Neural cell (in vitro differentiated cells): Measurements from ENCODE around the gene IGLL5. TPM values are rescaled to one million over a fixed set of nuclear protein-coding genes. Genes with fewer than 3 reads are reported as not detected.

Experiments
- H2AFZ ChIP-seq: fragments of 200-600, 300-800 bp; sonication (generic), shearing (Covaris generic); 2 replicates; pipeline ENCODE4 v1.6.0; 2014; ENCODE audit warnings: low read depth, mild to moderate bottlenecking, antibody characterized with exemption, low read length, moderate library complexity
- H3F3A ChIP-seq: fragments of 200-600 bp; shearing (Covaris generic); 2 replicates; pipeline ENCODE4 v1.6.1; 2016; ENCODE audit warnings: mild to moderate bottlenecking, moderate library complexity, mixed read lengths, antibody characterized with exemption, low read length; ENCODE audit not compliant: insufficient read depth, poor library complexity, severe bottlenecking
- H3K27ac ChIP-seq: fragments of 200-600, 300-800 bp; sonication (generic), shearing (Covaris generic); 2 replicates; pipeline ENCODE4 v1.5.1; 2014; ENCODE audit warnings: mild to moderate bottlenecking, low read length, moderate library complexity
- H3K27me3 ChIP-seq: fragments of 300-800, 200-600 bp; sonication (generic), shearing (Covaris generic); 2 replicates; pipeline ENCODE4 v1.6.0; 2014; ENCODE audit warnings: mild to moderate bottlenecking, low read depth, low read length, moderate library complexity; ENCODE audit not compliant: insufficient read depth
- H3K36me3 ChIP-seq: fragments of 300-800, 200-600 bp; sonication (generic), shearing (Covaris generic); 2 replicates; pipeline ENCODE4 v1.5.1; 2014; ENCODE audit warnings: mild to moderate bottlenecking, antibody characterized with exemption, low read length, moderate library complexity; ENCODE audit not compliant: insufficient read depth
- H3K4me2 ChIP-seq: fragments of 300-800, 200-600 bp; sonication (generic), shearing (Covaris generic); 2 replicates; pipeline ENCODE4 v1.6.0; 2014; ENCODE audit warnings: mild to moderate bottlenecking, low read length
- H3K4me3 ChIP-seq: fragments of 300-800, 200-600 bp; sonication (generic), shearing (Covaris generic); 2 replicates; pipeline ENCODE4 v1.5.1; 2014; ENCODE audit warnings: mild to moderate bottlenecking, low read length, moderate library complexity
- H3K79me2 ChIP-seq: fragments of 200-600 bp; shearing (Covaris generic); replicated peaks from 2 replicates; pipeline ENCODE4 v1.6.0; 2014; ENCODE audit warnings: mild to moderate bottlenecking, low read length, moderate library complexity; ENCODE audit not compliant: insufficient read depth
- H3K9ac ChIP-seq: fragments of 300-800, 200-600 bp; sonication (generic), shearing (Covaris generic); 2 replicates; pipeline ENCODE4 v1.6.1; 2016; ENCODE audit warnings: mild to moderate bottlenecking, low read length, mixed read lengths
- H3K9me2 ChIP-seq: fragments of 200-600 bp; shearing (Covaris generic); 2 replicates; pipeline ENCODE4 v1.6.1; 2016; ENCODE audit warnings: mild to moderate bottlenecking, low read length, mixed read lengths; ENCODE audit not compliant: insufficient read depth
- H3K9me3 ChIP-seq: fragments of 200-600, 300-800 bp; sonication (generic), shearing (Covaris generic); 2 replicates; pipeline ENCODE4 v1.6.1; 2016; ENCODE audit warnings: mild to moderate bottlenecking, mixed run types, low read length, moderate library complexity, mixed read lengths
- H4K20me1 ChIP-seq: fragments of 200-600 bp; shearing (Covaris generic); 2 replicates; pipeline ENCODE4 v1.6.1; 2016; ENCODE audit warnings: mild to moderate bottlenecking, mixed run types; ENCODE audit not compliant: insufficient read depth
- EP300 ChIP-seq: fragments of 450-650 bp; conservative IDR thresholded peaks from 2 replicates; pipeline ENCODE4 v1.6.1; 2014; ENCODE audit warnings: antibody characterized with exemption, mild to moderate bottlenecking, moderate library complexity; ENCODE audit not compliant: poor library complexity, severe bottlenecking
- EZH2 ChIP-seq: fragments of 200-600, 300-800 bp; shearing (Covaris generic), sonication (generic); IDR thresholded peaks from 2 replicates; pipeline ENCODE4 v1.6.1; 2014; ENCODE audit warnings: antibody characterized with exemption, low read length, borderline replicate concordance, mild to moderate bottlenecking; ENCODE audit not compliant: insufficient read depth, poor library complexity, severe bottlenecking
- MXI1 ChIP-seq: fragments of 450-650 bp; conservative IDR thresholded peaks from 2 replicates; pipeline ENCODE4 v1.6.1; 2014; ENCODE audit warnings: antibody characterized with exemption, mild to moderate bottlenecking; ENCODE audit not compliant: poor library complexity, severe bottlenecking
- POLR2AphosphoS5 ChIP-seq: IDR thresholded peaks from 2 replicates; pipeline ENCODE4 v1.6.1; 2012
- RAD21 ChIP-seq: fragments of 450-650 bp; conservative IDR thresholded peaks from 2 replicates; pipeline ENCODE4 v1.6.1; 2014; ENCODE audit warnings: antibody characterized with exemption, mild to moderate bottlenecking, moderate library complexity
- SMC3 ChIP-seq: fragments of 450-650 bp; conservative IDR thresholded peaks from 2 replicates; pipeline ENCODE4 v1.6.1; 2014; ENCODE audit warnings: antibody characterized with exemption, mild to moderate bottlenecking, moderate library complexity; ENCODE audit not compliant: poor library complexity
- TAF1 ChIP-seq: IDR thresholded peaks from 2 replicates; pipeline ENCODE4 v1.6.1; 2012; ENCODE audit warnings: low read depth
- polyA plus RNA-seq: library from polyadenylated mRNA; depleted of rRNA; stranded (reverse); fragments of >200 nt; gene quantifications from 2 replicates; pipeline ENCODE4 v1.2.3, GENCODE V29; 2014
- TF ChIP-seq, protein P1 (sequence below): fragments of 450-650 bp; IDR thresholded peaks from 2 replicates; pipeline ENCODE4 v1.5.1; 2014; ENCODE audit warnings: antibody characterized with exemption, mild to moderate bottlenecking, moderate library complexity; ENCODE audit not compliant: poor library complexity, severe bottlenecking
- TF ChIP-seq, protein P2 (sequence below): IDR thresholded peaks from 2 replicates; pipeline ENCODE4 v1.6.1; 2012; ENCODE audit warnings: borderline replicate concordance

The IGLL5 gene
- polyA plus RNA-seq, 1 donor from 2014 or later: 0.19 TPM

DNA sequence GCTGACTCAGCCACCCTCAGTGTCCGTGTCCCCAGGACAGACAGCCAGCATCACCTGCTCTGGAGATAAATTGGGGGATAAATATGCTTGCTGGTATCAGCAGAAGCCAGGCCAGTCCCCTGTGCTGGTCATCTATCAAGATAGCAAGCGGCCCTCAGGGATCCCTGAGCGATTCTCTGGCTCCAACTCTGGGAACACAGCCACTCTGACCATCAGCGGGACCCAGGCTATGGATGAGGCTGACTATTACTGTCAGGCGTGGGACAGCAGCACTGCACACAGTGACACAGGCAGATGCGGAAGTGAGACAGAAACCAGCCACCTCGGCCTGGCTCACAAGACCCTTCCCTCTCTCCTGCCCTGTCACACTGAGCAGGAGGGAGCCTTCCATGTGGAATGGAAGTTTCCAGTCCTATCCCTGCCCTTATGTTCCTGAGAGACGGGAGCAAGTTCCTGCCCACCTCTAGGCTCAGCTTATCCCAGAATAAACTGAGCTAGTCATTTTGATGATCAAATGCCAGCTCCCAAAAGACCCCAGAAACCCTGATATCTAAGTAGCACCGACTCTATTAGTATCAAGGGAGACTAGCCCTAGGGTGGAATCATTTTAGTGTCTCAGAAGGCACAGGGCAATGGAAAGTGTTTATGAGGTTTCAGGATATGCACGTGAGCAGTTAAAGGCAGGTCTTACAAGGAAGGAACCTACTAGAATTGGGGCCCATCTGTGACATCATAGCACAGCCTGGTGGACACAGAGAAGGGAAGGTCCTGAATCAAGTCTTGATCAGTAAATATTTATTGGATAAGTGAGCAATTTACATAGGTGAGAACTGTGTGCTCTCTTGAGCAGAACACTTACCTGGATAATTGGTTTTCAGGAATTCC, 6.3 kb upstream of the IGLL5 start:
- Histone ChIP-seq H3K79me2 (no peaks in the 10 kb centered on the region), H3K9ac (no peak overlapping the region), H3K27me3 (no peaks in the 10 kb centered on the region), H3K9me2 (no peaks in the 10 kb centered on the region), H3K9me3 (no peaks in the 10 kb centered on the region), H3K36me3 (no peaks in the 10 kb centered on the region), H3K4me2 (no peak overlapping the region), H2AFZ (no peak overlapping the region), H3F3A (no peaks in the 10 kb centered on the region), H3K27ac (no peak overlapping the region), H4K20me1 (no peaks in the 10 kb centered on the region), H3K4me3 (no peak overlapping the region)
- TF ChIP-seq EP300 (no peak), TAF1 (no peak), SMC3 (no peak), EZH2 (no peak), MXI1 (no peak), RAD21 (no peak), POLR2AphosphoS5 (no peak)
- TF ChIP-seq, protein P1, sequence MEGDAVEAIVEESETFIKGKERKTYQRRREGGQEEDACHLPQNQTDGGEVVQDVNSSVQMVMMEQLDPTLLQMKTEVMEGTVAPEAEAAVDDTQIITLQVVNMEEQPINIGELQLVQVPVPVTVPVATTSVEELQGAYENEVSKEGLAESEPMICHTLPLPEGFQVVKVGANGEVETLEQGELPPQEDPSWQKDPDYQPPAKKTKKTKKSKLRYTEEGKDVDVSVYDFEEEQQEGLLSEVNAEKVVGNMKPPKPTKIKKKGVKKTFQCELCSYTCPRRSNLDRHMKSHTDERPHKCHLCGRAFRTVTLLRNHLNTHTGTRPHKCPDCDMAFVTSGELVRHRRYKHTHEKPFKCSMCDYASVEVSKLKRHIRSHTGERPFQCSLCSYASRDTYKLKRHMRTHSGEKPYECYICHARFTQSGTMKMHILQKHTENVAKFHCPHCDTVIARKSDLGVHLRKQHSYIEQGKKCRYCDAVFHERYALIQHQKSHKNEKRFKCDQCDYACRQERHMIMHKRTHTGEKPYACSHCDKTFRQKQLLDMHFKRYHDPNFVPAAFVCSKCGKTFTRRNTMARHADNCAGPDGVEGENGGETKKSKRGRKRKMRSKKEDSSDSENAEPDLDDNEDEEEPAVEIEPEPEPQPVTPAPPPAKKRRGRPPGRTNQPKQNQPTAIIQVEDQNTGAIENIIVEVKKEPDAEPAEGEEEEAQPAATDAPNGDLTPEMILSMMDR: no peak
- TF ChIP-seq, protein P2, sequence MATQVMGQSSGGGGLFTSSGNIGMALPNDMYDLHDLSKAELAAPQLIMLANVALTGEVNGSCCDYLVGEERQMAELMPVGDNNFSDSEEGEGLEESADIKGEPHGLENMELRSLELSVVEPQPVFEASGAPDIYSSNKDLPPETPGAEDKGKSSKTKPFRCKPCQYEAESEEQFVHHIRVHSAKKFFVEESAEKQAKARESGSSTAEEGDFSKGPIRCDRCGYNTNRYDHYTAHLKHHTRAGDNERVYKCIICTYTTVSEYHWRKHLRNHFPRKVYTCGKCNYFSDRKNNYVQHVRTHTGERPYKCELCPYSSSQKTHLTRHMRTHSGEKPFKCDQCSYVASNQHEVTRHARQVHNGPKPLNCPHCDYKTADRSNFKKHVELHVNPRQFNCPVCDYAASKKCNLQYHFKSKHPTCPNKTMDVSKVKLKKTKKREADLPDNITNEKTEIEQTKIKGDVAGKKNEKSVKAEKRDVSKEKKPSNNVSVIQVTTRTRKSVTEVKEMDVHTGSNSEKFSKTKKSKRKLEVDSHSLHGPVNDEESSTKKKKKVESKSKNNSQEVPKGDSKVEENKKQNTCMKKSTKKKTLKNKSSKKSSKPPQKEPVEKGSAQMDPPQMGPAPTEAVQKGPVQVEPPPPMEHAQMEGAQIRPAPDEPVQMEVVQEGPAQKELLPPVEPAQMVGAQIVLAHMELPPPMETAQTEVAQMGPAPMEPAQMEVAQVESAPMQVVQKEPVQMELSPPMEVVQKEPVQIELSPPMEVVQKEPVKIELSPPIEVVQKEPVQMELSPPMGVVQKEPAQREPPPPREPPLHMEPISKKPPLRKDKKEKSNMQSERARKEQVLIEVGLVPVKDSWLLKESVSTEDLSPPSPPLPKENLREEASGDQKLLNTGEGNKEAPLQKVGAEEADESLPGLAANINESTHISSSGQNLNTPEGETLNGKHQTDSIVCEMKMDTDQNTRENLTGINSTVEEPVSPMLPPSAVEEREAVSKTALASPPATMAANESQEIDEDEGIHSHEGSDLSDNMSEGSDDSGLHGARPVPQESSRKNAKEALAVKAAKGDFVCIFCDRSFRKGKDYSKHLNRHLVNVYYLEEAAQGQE: no peak

DNA sequence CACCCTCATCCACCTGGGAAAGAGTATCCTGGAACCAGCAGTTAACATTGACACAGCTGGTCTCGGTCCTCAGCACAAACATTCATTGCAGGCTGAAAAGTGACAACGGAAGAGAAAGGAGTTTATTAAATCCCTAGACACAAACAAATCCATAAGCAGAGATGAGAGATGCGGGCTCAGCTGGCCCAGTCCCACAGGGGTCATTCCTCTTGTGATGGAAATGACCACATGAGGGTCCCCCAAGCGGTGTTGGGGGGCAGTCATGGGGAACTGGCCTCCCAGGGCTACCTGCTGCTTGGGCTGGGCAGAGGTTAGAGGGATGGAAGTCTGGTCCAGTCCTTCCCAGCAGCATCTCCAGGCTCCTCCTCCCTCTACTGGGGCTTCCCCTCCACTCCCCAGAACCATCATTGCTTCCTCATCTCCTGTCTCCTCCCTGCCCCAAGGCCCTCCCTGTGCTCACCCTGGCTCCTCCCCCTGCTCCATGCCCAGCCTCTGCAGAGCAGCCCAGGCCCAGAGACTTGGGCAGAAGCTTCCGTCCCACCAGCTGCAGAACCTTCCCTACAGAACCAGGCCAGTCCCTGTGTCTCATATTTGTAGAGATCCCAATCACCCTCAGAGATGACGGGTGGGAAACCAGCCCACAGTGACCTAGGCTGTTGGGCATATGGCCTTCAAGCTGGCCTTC, 5.4 kb upstream of the IGLL5 start:
- Histone ChIP-seq H4K20me1 (no peaks in the 10 kb centered on the region), H3K4me2 (no peak overlapping the region), H3K4me3 (no peak overlapping the region), H3K9me3 (no peaks in the 10 kb centered on the region), H3K79me2 (no peaks in the 10 kb centered on the region), H2AFZ (no peak overlapping the region), H3K9ac (no peak overlapping the region), H3K9me2 (no peaks in the 10 kb centered on the region), H3K27me3 (no peaks in the 10 kb centered on the region), H3K36me3 (no peaks in the 10 kb centered on the region), H3F3A (no peaks in the 10 kb centered on the region), H3K27ac (no peak overlapping the region)
- no peak for TF ChIP-seq SMC3
- TF ChIP-seq, protein P1: no peak
- no peak for TF ChIP-seq TAF1
- TF ChIP-seq RAD21: no peak
- no peak for TF ChIP-seq EZH2
- TF ChIP-seq MXI1: no peak
- no peak for TF ChIP-seq POLR2AphosphoS5
- no peak for TF ChIP-seq EP300
- TF ChIP-seq, protein P2: no peak
